HCT116 (cell line): ENCODE results near the gene PRDM2. TPM values are rescaled to one million over a fixed set of nuclear protein-coding genes. Genes with fewer than 3 reads are reported as not detected.

Experiments
- ATAC-seq: fragments of 200-7000 bp; cut with Tn5 transposase; 2 replicates; pipeline ENCODE4 v1.9.1; 2020; ENCODE audit warnings: mild to moderate bottlenecking, moderate library complexity
- BruUV-seq: library from RNA; stranded (reverse); fragments of 400-500 nt; replicated peaks from 2 replicates; lab custom pipeline; 2021; lab: Mats Ljungman, UMichigan
- CTCF ChIA-PET: fragments of 300-600 bp; sonication (Branson Sonifier 250); formaldehyde crosslinking; loops from one replicate; lab custom pipeline; 2021; ENCODE audit warnings: antibody characterized with exemption; lab: Charles Lee
- POLR2A ChIA-PET: fragments of 300-600, 350-600 bp; sonication (Branson Sonifier 250); formaldehyde crosslinking; loops from one replicate; lab custom pipeline; 2021; ENCODE audit warnings: antibody characterized with exemption; lab: Charles Lee
- RAD21 ChIA-PET, 2 experiments: fragments of 300-600 bp; sonication (Branson Sonifier 250); formaldehyde crosslinking; loops; one replicate each; lab custom pipeline; 2023; ENCODE audit warnings: low total read pairs in 2 of 2; ENCODE audit not compliant: uncharacterized antibody in 2 of 2, unreplicated experiment in 2 of 2, low non-redundant PET in 1 of 2; lab: Charles Lee
- DNase-seq: peaks from one replicate; pipeline ENCODE4 v3.0.0-alpha.2; 2010; ENCODE audit warnings: low read depth, low spot score
- H2AFZ ChIP-seq: fragments of 200-600 bp; shearing (Covaris generic), sonication (generic); 2 replicates; pipeline ENCODE4 v1.6.1; 2017; ENCODE audit warnings: low read depth, mixed run types, mixed read lengths, antibody characterized with exemption, low read length; ENCODE audit not compliant: poor library complexity, severe bottlenecking
- H3K27ac ChIP-seq: 2 replicates; pipeline ENCODE4 v1.5.1; 2012; ENCODE audit warnings: low read depth, low read length
- H3K27me3 ChIP-seq: fragments of 200-600 bp; sonication (generic); 2 replicates; pipeline ENCODE4 v1.6.1; 2016; ENCODE audit warnings: mixed run types, low read length, mixed read lengths; ENCODE audit not compliant: insufficient read depth
- H3K36me3 ChIP-seq, 2 experiments: fragments of 200-500 bp in 1 of 2; fragments of 200-600 bp in 1 of 2; sonication (Bioruptor generic) in 1 of 2; sonication (generic) in 1 of 2; 2 replicates each; pipeline versions ENCODE4 v1.5.1 to v1.6.1; 2014 to 2016; ENCODE audit warnings: low read length in 2 of 2, inconsistent platforms in 1 of 2, mixed read lengths in 1 of 2, mixed run types in 1 of 2; ENCODE audit not compliant: insufficient read depth in 2 of 2, control insufficient read depth in 1 of 2
- H3K4me1 ChIP-seq, 2 experiments: fragments of 200-600 bp in 1 of 2; sonication (generic) in 1 of 2; 2 replicates each; pipeline versions ENCODE4 v1.5.1 to v1.6.1; 2012 to 2017; ENCODE audit warnings: low read length in 2 of 2, inconsistent platforms in 1 of 2, mild to moderate bottlenecking in 1 of 2, mixed read lengths in 1 of 2, mixed run types in 1 of 2, moderate library complexity in 1 of 2; ENCODE audit not compliant: insufficient read depth in 2 of 2, control insufficient read depth in 1 of 2
- H3K4me2 ChIP-seq: fragments of 200-600 bp; sonication (generic); 2 replicates; pipeline ENCODE4 v1.6.1; 2017; ENCODE audit warnings: mixed run types, low read length, mixed read lengths
- H3K4me3 ChIP-seq, 2 experiments: fragments of 200-600 bp in 1 of 2; sonication (generic) in 1 of 2; replicated peaks in 1 of 2; 2 replicates each; pipeline ENCODE4 v1.5.1; 2011 to 2016; ENCODE audit warnings: low read length in 2 of 2, control low read depth in 1 of 2, low read depth in 1 of 2, mild to moderate bottlenecking in 1 of 2, mixed read lengths in 1 of 2, mixed run types in 1 of 2
- H3K79me2 ChIP-seq: fragments of 200-600 bp; sonication (generic); 2 replicates; pipeline ENCODE4 v1.6.1; 2017; ENCODE audit warnings: mild to moderate bottlenecking, mixed run types, low read length, moderate library complexity, mixed read lengths; ENCODE audit not compliant: insufficient read depth
- H3K9ac ChIP-seq: fragments of 200-600 bp; sonication (generic); 2 replicates; pipeline ENCODE4 v1.6.1; 2016; ENCODE audit warnings: low read length, mixed read lengths
- H3K9me2 ChIP-seq: fragments of 200-600 bp; sonication (generic), shearing (Covaris generic); 2 replicates; pipeline ENCODE4 v1.6.1; 2017; ENCODE audit warnings: mixed run types, mild to moderate bottlenecking, moderate library complexity; ENCODE audit not compliant: insufficient read depth
- H3K9me3 ChIP-seq, 2 experiments: fragments of 200-500 bp in 1 of 2; fragments of 200-600 bp in 1 of 2; sonication (Bioruptor generic) in 1 of 2; sonication (generic) in 1 of 2; 2 replicates each; pipeline ENCODE4 v1.6.1; 2014 to 2017; ENCODE audit warnings: low read length in 2 of 2, mixed read lengths in 2 of 2, inconsistent platforms in 1 of 2, low read depth in 1 of 2, mild to moderate bottlenecking in 1 of 2, mixed run types in 1 of 2, moderate library complexity in 1 of 2; ENCODE audit not compliant: control insufficient read depth in 1 of 2, insufficient read depth in 1 of 2
- H4K20me1 ChIP-seq: fragments of 200-600 bp; sonication (generic), shearing (Covaris generic); 2 replicates; pipeline ENCODE4 v1.6.1; 2017; ENCODE audit warnings: mixed run types, mild to moderate bottlenecking, moderate library complexity; ENCODE audit not compliant: insufficient read depth
- CBX3 ChIP-seq: IDR thresholded peaks from 2 replicates; pipeline ENCODE4 v1.6.1; 2012; ENCODE audit warnings: low read depth
- ELF1 ChIP-seq: IDR thresholded peaks from 2 replicates; pipeline ENCODE4 v1.6.1; 2012; ENCODE audit warnings: low read depth, borderline replicate concordance
- EZH2 ChIP-seq: fragments of 200-600 bp; sonication (generic); IDR thresholded peaks from 2 replicates; pipeline ENCODE4 v1.6.1; 2017; ENCODE audit warnings: antibody characterized with exemption, mixed run types
- EZH2phosphoT487 ChIP-seq: fragments of 200-600 bp; IDR thresholded peaks from 2 replicates; pipeline ENCODE4 v1.6.1; 2018; ENCODE audit warnings: antibody characterized with exemption, borderline replicate concordance
- JUND ChIP-seq: IDR thresholded peaks from 2 replicates; pipeline ENCODE4 v1.6.1; 2012
- POLR2A ChIP-seq: IDR thresholded peaks from 2 replicates; pipeline ENCODE4 v1.7.0; 2011; ENCODE audit warnings: borderline replicate concordance; ENCODE audit not compliant: insufficient read depth, insufficient read length; ENCODE audit errors: extremely low read depth
- POLR2AphosphoS5 ChIP-seq: IDR thresholded peaks from 2 replicates; pipeline ENCODE4 v1.6.1; 2011; ENCODE audit warnings: mild to moderate bottlenecking, low read depth, low read length, moderate library complexity
- REST ChIP-seq: IDR thresholded peaks from 2 replicates; pipeline ENCODE4 v1.6.1; 2012; ENCODE audit warnings: low read depth
- SRF ChIP-seq: IDR thresholded peaks from 2 replicates; pipeline ENCODE4 v1.6.1; 2012; ENCODE audit warnings: low read depth
- TCF7L2 ChIP-seq: IDR thresholded peaks from 2 replicates; pipeline ENCODE4 v1.7.0; 2011; ENCODE audit warnings: borderline replicate concordance, inconsistent platforms; ENCODE audit not compliant: insufficient read depth, insufficient read length; ENCODE audit errors: extremely low read depth
- intact Hi-C: fragments of 100-400 bp; cut with micrococcal nuclease; formaldehyde crosslinking; loops from 2 replicates; pipeline ENCODE4 v1.10.0; 2022
- total RNA-seq: library from RNA; stranded (reverse); gene quantifications from one replicate; pipeline ENCODE4 v1.2.1, GENCODE V29; 2021; ENCODE audit not compliant: unreplicated experiment
- TF ChIP-seq, protein P1 (sequence below), 3 experiments: fragments of 200-600 bp in 1 of 3; sonication (generic) in 1 of 3; IDR thresholded peaks in 2 of 3; conservative IDR thresholded peaks in 1 of 3; 2 replicates each; pipeline ENCODE4 v1.5.1; 2012 to 2017; ENCODE audit warnings: low read depth in 2 of 3, low read length in 2 of 3, antibody characterized with exemption in 1 of 3, borderline replicate concordance in 1 of 3, control low read depth in 1 of 3, mild to moderate bottlenecking in 1 of 3, mixed read lengths in 1 of 3, mixed run types in 1 of 3, moderate library complexity in 1 of 3; ENCODE audit not compliant: insufficient read depth in 1 of 3

Gene PRDM2
- total RNA-seq, 1 experiment from 2014 or later: 17.3 TPM

DNA sequence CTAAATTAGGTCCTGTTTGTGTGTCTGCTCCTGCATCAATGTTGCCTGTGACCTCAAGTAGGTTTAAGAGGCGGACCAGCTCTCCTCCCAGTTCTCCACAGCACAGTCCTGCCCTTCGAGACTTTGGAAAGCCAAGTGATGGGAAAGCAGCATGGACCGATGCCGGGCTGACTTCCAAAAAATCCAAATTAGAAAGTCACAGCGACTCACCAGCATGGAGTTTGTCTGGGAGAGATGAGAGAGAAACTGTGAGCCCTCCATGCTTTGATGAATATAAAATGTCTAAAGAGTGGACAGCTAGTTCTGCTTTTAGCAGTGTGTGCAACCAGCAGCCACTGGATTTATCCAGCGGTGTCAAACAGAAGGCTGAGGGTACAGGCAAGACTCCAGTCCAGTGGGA lies 79.9 kb downstream of the PRDM2 start:
- Histone ChIP-seq H3K27ac (no peak overlapping the region), H3K9ac (no peak overlapping the region), H4K20me1 (no peaks in the 10 kb centered on the region), H3K4me3 (no peak overlapping the region), H3K79me2 (peaks cover 33% of the 10 kb centered on the region), H2AFZ (no peak overlapping the region), H3K36me3 (peaks cover 16 to 19% of the 10 kb centered on the region in 2 experiments; a peak in 2 of 4 replicates), H3K9me2 (no peaks in the 10 kb centered on the region), H3K9me3 (no peaks in the 10 kb centered on the region), H3K4me1 (no peaks in the 10 kb centered on the region), H3K27me3 (no peaks in the 10 kb centered on the region), H3K4me2 (no peak overlapping the region)
- CTCF ChIA-PET: no interaction called here
- RAD21 ChIA-PET: no interaction called here
- BruUV-seq: TSS peak; percentile 11
- ATAC-seq (no peak), DNase-seq (no peak)
- POLR2A ChIA-PET: no interaction called here
- TF ChIP-seq, protein P1, sequence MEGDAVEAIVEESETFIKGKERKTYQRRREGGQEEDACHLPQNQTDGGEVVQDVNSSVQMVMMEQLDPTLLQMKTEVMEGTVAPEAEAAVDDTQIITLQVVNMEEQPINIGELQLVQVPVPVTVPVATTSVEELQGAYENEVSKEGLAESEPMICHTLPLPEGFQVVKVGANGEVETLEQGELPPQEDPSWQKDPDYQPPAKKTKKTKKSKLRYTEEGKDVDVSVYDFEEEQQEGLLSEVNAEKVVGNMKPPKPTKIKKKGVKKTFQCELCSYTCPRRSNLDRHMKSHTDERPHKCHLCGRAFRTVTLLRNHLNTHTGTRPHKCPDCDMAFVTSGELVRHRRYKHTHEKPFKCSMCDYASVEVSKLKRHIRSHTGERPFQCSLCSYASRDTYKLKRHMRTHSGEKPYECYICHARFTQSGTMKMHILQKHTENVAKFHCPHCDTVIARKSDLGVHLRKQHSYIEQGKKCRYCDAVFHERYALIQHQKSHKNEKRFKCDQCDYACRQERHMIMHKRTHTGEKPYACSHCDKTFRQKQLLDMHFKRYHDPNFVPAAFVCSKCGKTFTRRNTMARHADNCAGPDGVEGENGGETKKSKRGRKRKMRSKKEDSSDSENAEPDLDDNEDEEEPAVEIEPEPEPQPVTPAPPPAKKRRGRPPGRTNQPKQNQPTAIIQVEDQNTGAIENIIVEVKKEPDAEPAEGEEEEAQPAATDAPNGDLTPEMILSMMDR (IDR thresholded peaks at IDR 0.05 in 2 of 3, conservative IDR thresholded peaks at IDR 0.05 in 1 of 3; ENCODE audit: borderline replicate concordance in 1 of 3, insufficient read depth in 1 of 3, low read depth in 2 of 3, low read length in 2 of 3): no peak
- TF ChIP-seq CBX3 (no peak), JUND (no peak), TCF7L2 (no peak), REST (no peak), EZH2 (no peak), ELF1 (no peak), SRF (no peak), POLR2A (no peak), POLR2AphosphoS5 (no peak), EZH2phosphoT487 (no peak)
- intact Hi-C loops: no loop called here
